Neural crest cell (in vitro differentiated cells): ENCODE data around the gene SNX30. TPM values are rescaled to one million over a fixed set of nuclear protein-coding genes. Genes with fewer than 3 reads are reported as not detected.
A peak's percentile ranks its signal among the peaks of the same experiment; 100 is the strongest.

Experiments
- DNase-seq: peaks from one replicate; pipeline ENCODE4 v3.0.0; 2021; ENCODE audit warnings: low read depth, mixed read lengths, low spot score
- H3K27ac Mint-ChIP-seq: one replicate; pipeline ENCODE4 v1.8.0; 2021; ENCODE audit warnings: mild to moderate bottlenecking, mixed read lengths; ENCODE audit not compliant: unreplicated experiment
- H3K27me3 Mint-ChIP-seq: 2 replicates; pipeline ENCODE4 v1.8.0; 2021; ENCODE audit warnings: low read depth, mild to moderate bottlenecking, mixed read lengths
- H3K36me3 Mint-ChIP-seq: 2 replicates; pipeline ENCODE4 v1.8.0; 2021; ENCODE audit warnings: low read depth, mild to moderate bottlenecking, mixed read lengths
- H3K4me1 Mint-ChIP-seq: 2 replicates; pipeline ENCODE4 v1.8.0; 2021; ENCODE audit warnings: mixed read lengths
- H3K4me3 Mint-ChIP-seq: one replicate; pipeline ENCODE4 v1.8.0; 2021; ENCODE audit warnings: mild to moderate bottlenecking, mixed read lengths
- H3K9me3 Mint-ChIP-seq: 2 replicates; pipeline ENCODE4 v1.8.0; 2021; ENCODE audit warnings: mixed read lengths
- total RNA-seq: library from RNA; stranded (reverse); gene quantifications from 2 replicates; pipeline ENCODE4 v1.2.1, GENCODE V29; 2021
- TF ChIP-seq, protein P1 (sequence below): fragments of 200-600 bp; sonication (generic); conservative IDR thresholded peaks from 2 replicates; pipeline ENCODE4 v1.5.0; 2021; ENCODE audit warnings: antibody characterized with exemption, mild to moderate bottlenecking

Gene SNX30
- total RNA-seq, 1 donor from 2014 or later = 14.5 TPM

DNA sequence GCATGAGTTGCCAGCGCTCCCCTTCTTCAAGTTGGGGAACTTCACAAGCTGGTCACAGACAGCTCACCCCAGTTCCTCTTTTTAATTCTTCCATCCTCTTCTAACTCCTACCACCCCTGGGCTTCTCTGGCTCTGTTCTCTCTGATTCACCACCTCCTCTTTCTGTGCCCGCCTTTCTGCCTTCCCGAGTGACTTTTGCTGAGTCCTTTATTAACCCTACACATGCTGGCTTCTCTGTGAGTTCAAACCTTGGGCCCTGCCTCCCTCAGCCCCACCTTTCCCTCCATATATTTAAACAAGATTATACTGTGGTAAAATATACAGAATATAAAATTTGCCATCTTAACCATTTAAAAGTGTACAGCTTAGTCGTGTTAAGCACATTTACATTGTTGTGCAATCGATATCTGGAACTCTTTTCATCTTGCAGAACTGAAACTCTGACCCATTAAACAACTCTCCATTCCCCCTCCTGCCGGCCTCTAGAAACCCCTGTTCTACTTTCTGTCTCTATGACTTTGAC, 108.1 kb downstream of the SNX30 start:
- Mint-ChIP-seq H3K27me3 (no peaks in the 10 kb centered on the region), H3K36me3 (peaks cover 3% of the 10 kb centered on the region), H3K4me3 (no peak overlapping the region), H3K27ac (peak overlapping the region; percentile 53), H3K4me1 (no peaks in the 10 kb centered on the region), H3K9me3 (no peaks in the 10 kb centered on the region)
- TF ChIP-seq, protein P1, sequence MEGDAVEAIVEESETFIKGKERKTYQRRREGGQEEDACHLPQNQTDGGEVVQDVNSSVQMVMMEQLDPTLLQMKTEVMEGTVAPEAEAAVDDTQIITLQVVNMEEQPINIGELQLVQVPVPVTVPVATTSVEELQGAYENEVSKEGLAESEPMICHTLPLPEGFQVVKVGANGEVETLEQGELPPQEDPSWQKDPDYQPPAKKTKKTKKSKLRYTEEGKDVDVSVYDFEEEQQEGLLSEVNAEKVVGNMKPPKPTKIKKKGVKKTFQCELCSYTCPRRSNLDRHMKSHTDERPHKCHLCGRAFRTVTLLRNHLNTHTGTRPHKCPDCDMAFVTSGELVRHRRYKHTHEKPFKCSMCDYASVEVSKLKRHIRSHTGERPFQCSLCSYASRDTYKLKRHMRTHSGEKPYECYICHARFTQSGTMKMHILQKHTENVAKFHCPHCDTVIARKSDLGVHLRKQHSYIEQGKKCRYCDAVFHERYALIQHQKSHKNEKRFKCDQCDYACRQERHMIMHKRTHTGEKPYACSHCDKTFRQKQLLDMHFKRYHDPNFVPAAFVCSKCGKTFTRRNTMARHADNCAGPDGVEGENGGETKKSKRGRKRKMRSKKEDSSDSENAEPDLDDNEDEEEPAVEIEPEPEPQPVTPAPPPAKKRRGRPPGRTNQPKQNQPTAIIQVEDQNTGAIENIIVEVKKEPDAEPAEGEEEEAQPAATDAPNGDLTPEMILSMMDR = no peak
- no peak for DNase-seq

DNA sequence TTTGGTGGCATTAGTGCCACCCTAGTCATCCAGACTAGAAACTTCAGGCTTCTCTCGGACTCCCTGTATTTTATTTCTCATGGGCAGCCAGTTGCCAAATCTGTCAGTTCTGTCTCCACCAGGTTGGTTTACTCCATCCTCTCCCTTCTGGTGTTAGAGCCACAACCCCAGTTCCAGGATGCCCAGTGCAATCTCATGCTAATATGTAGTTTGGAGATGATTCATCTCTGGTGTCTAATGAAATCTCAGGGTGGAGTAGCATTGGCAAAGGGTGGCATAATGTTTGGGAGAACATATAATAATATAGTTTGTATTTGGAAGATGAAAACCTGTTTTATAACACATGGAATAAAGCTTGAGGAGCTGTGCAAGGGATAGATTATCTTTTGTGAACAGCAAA, 109.9 kb downstream of the SNX30 start:
- H3K4me1 Mint-ChIP-seq = no peaks in the 10 kb centered on the region
- no peak overlapping the region for H3K27ac Mint-ChIP-seq
- H3K36me3 Mint-ChIP-seq = peaks cover 3% of the 10 kb centered on the region
- H3K27me3 Mint-ChIP-seq = no peaks in the 10 kb centered on the region
- TF ChIP-seq, protein P1 = no peak
- no peak overlapping the region for H3K4me3 Mint-ChIP-seq
- no peak for DNase-seq
- no peaks in the 10 kb centered on the region for H3K9me3 Mint-ChIP-seq

DNA sequence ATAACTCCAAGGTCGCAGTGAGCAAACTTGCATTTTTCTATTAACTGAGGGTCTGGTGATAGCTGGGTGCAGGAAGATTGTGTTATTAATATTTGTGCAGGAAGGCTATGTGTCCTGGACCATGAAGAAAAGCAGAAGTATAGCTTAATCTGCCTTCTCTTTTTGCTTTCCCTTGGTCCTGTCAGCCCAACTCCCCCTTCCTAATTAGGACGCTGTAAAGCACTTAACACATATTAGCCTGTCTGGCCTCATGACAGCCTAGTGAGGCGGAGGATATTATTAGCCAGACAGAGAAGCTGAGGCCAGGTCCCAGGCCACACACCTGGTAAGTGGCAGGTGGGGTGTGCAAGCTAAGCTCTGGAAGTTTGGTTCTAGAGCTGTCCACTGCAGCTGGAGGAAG, 110.6 kb downstream of the SNX30 start:
- TF ChIP-seq, protein P1 = no peak
- no peaks in the 10 kb centered on the region for H3K9me3 Mint-ChIP-seq

DNA sequence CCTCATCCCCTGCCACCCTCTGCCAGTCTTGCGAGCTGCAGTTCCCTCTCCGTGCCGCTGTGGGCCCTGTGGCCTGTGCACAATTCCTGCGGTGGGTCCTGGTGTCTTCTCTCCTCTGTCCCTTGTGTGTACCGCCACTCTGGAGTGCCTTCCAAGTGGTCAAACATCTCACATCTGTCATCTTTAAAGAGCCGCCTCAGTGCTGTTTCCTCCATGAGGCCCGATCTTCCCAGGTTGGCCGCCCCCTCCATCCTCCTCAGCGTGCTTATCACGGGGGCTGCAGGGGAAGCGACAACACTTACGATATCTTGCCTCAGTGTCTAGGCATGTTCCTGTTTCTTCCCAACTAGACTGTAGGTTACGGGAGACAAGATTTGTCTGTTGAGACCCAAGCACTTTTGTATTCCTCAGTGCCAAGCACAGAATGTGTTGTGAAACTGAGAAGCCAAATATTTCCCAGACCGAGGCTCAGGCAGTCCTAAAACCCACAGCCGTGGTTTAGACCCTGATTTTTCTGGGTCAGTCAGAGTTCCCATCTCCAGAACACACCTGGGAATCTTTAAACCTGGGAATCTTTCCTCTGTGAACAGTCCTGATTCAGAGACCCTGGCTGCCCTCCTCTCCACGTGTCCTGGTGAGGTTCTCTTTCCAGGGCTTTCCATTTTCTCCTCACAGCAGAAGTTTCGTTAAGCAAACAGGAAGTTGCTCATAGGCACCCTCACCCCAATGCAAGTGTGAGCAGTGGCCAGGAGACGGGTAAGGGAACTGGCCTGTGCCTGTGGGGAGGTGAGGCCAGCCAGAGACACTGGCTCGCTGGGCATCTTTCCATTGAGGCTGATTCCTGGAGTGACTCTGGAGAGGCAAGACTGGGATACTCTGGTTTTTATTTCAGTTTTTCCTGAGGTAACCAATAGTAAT, 111.3 kb downstream of the SNX30 start:
- Mint-ChIP-seq H3K27me3 (no peaks in the 10 kb centered on the region), H3K4me3 (no peak overlapping the region), H3K4me1 (no peaks in the 10 kb centered on the region), H3K36me3 (peaks cover 7% of the 10 kb centered on the region), H3K27ac (no peak overlapping the region), H3K9me3 (no peaks in the 10 kb centered on the region)
- TF ChIP-seq, protein P1 = no peak
- no peak for DNase-seq

More for the DNA sequence above, 110.6 kb downstream of the SNX30 start:
- Mint-ChIP-seq H3K27me3 (no peaks in the 10 kb centered on the region), H3K36me3 (peaks cover 7% of the 10 kb centered on the region), H3K27ac (peak overlapping the region; percentile 22), H3K4me1 (no peaks in the 10 kb centered on the region), H3K4me3 (no peak overlapping the region)
- no peak for DNase-seq

DNA sequence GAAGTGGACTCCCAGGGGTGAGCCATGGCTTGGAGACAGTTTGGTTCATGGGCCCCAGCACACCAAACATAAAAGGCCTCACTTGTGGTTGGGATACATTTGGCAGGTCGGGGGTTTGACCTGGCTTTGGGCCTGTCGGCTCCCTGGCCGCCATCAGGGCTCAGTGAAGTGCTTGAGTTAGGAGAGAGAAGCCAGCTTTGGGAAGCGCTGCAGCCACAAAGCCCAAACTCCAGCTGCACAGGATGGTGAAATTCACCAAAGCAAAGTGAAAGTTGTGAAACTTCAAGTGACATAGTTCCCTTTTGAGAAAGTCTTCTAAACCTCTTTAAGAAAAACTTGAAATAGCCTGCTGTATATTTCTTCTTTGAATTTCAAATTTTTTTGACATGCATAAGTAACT, 112.7 kb downstream of the SNX30 start:
- Mint-ChIP-seq H3K4me3 (no peak overlapping the region), H3K9me3 (no peaks in the 10 kb centered on the region), H3K27me3 (no peaks in the 10 kb centered on the region), H3K27ac (no peak overlapping the region), H3K4me1 (peaks cover 4% of the 10 kb centered on the region), H3K36me3 (peaks cover 9% of the 10 kb centered on the region)
- TF ChIP-seq, protein P1 = no peak
- no peak for DNase-seq
